ENCODE measurements around the gene BRAF.

DNA sequence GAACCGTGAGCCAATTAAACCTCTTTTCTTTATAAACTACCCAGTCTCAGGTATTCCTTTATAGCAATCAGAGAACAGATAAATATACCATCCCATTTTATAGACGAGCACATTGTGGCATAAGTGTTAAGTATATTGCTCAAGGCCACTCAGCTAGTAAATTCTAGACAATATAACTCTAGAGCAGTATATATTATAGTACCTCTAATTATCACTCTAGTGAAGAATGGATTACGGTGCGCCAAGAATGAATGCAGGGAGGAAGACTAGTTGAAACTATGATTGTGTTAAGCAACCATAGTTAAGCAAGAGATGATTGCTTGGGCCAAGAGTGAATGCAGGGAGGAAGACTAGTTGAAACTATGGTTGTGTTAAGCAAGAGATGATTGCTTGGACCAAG, 60.9 kb downstream of the BRAF start:
- no peak for TF ChIP-seq CTCF (IDR thresholded peaks at IDR 0.05)
- no peak for TF ChIP-seq POLR2A (IDR thresholded peaks at IDR 0.05; ENCODE audit: low read depth)
- no peak for TF ChIP-seq POLR2AphosphoS5 (IDR thresholded peaks at IDR 0.05)
- TF ChIP-seq EP300 (IDR thresholded peaks at IDR 0.05) = no peak
